Thymus (tissue), 11 donors: ENCODE results near the gene BUD31. TPM values are rescaled to one million over a fixed set of nuclear protein-coding genes. Genes with fewer than 3 reads are reported as not detected.

Source experiments
- DNase-seq, 9 donors: peaks; one replicate each; pipeline ENCODE4 v3.0.0-alpha.2; 2013; ENCODE audit warnings: low spot score in 9 of 9, low read depth in 6 of 9, missing footprints in 1 of 9
- H3K27ac ChIP-seq, 2 donors: one replicate each; pipeline ENCODE4 v1.5.1; 2013; ENCODE audit warnings: control low read depth in 1 of 2, low read depth in 1 of 2, low read length in 1 of 2, mild to moderate bottlenecking in 1 of 2, moderate library complexity in 1 of 2
- H3K27me3 ChIP-seq, 2 donors: one replicate each; pipeline ENCODE4 v1.5.1; 2013; ENCODE audit warnings: low read length in 1 of 2; ENCODE audit not compliant: control insufficient read depth in 2 of 2, insufficient read depth in 1 of 2
- H3K36me3 ChIP-seq, 2 donors: one replicate each; pipeline ENCODE4 v1.5.1; 2013; ENCODE audit warnings: low read length in 1 of 2, mild to moderate bottlenecking in 1 of 2, moderate library complexity in 1 of 2; ENCODE audit not compliant: control insufficient read depth in 2 of 2, insufficient read depth in 2 of 2
- H3K4me1 ChIP-seq, 2 donors: one replicate each; pipeline ENCODE4 v1.5.1; 2013; ENCODE audit warnings: low read length in 2 of 2; ENCODE audit not compliant: control insufficient read depth in 2 of 2, insufficient read depth in 2 of 2
- H3K4me3 ChIP-seq, 2 donors: one replicate each; pipeline ENCODE4 v1.5.1; 2013; ENCODE audit warnings: low read length in 2 of 2, control low read depth in 1 of 2, mild to moderate bottlenecking in 1 of 2
- H3K9me3 ChIP-seq, 2 donors: one replicate each; pipeline ENCODE4 v1.5.1; 2013; ENCODE audit warnings: low read length in 1 of 2, mild to moderate bottlenecking in 1 of 2; ENCODE audit not compliant: control insufficient read depth in 2 of 2, insufficient read depth in 1 of 2
- WGBS: extraction: QIAGEN DNeasy Blood & Tissue Kit; methylation state at CpG from one replicate; pipeline ENCODE4 v1.1.7; 2013; 5-methylcytosine and 5-hydroxymethylcytosine counted together
- polyA plus RNA-seq: library from polyadenylated mRNA; stranded (reverse); fragments of 200-250 nt; gene quantifications from one replicate; pipeline ENCODE4 v1.2.3, GENCODE V29; 2013
- total RNA-seq: library from RNA; stranded (reverse); fragments of 120-200 nt; gene quantifications from one replicate; pipeline ENCODE4 v1.2.4, GENCODE V29; 2013
- donor health status: healthy.

Gene BUD31
- total and polyA plus RNA-seq, 2 donors: 102 to 123 TPM

- H3K4me3 ChIP-seq: no peak overlapping the region
- no peak overlapping the region for H3K27ac ChIP-seq
- DNase-seq: no peak
- H3K27me3 ChIP-seq: no peaks in the 10 kb centered on the region
- H3K4me1 ChIP-seq: no peaks in the 10 kb centered on the region
- WGBS: 98% methylated on average over 5 of the region's 5 CpGs
- H3K9me3 ChIP-seq: no peaks in the 10 kb centered on the region
- H3K36me3 ChIP-seq: peaks cover 73 to 78% of the 10 kb centered on the region in 2 donors
These were observed 40.6 kb downstream of the BUD31 start for GRCh38 chr7:99449326-99449725.

- Histone ChIP-seq H3K9me3 (no peaks in the 10 kb centered on the region), H3K4me1 (no peaks in the 10 kb centered on the region), H3K27ac (no peak overlapping the region), H3K4me3 (no peak overlapping the region), H3K36me3 (peaks cover 85 to 89% of the 10 kb centered on the region in 2 donors), H3K27me3 (no peaks in the 10 kb centered on the region)
- DNase-seq: no peak
- WGBS: 98% methylated on average over 8 of the region's 8 CpGs
These were observed 43.2 kb downstream of the BUD31 start for GRCh38 chr7:99451936-99452335.

GRCh38 chr7:99452541-99452940 lies 43.8 kb downstream of the BUD31 start:
- Histone ChIP-seq H3K4me1 (no peaks in the 10 kb centered on the region), H3K4me3 (no peak overlapping the region), H3K36me3 (peaks cover 91 to 93% of the 10 kb centered on the region in 2 donors), H3K27ac (no peak overlapping the region), H3K9me3 (no peaks in the 10 kb centered on the region), H3K27me3 (no peaks in the 10 kb centered on the region)
- DNase-seq: no peak
- WGBS: 98% methylated on average over 13 of the region's 13 CpGs

- Histone ChIP-seq H3K27me3 (no peaks in the 10 kb centered on the region), H3K36me3 (peaks cover 91 to 93% of the 10 kb centered on the region in 2 donors), H3K4me3 (no peak overlapping the region), H3K4me1 (no peaks in the 10 kb centered on the region), H3K27ac (no peak overlapping the region), H3K9me3 (no peaks in the 10 kb centered on the region)
- no peak for DNase-seq
- 97% methylated on average over 11 of the region's 11 CpGs for WGBS
These were observed 44.3 kb downstream of the BUD31 start for GRCh38 chr7:99453105-99453504.

- peaks cover 0 to 2% of the 10 kb centered on the region in 2 donors for H3K4me1 ChIP-seq
- 93% methylated on average over 9 of the region's 9 CpGs for WGBS
- peaks cover 91 to 92% of the 10 kb centered on the region in 2 donors for H3K36me3 ChIP-seq
- H3K9me3 ChIP-seq: no peaks in the 10 kb centered on the region
- no peaks in the 10 kb centered on the region for H3K27me3 ChIP-seq
- H3K4me3 ChIP-seq: no peak overlapping the region
- no peak overlapping the region for H3K27ac ChIP-seq
- no peak for DNase-seq
These were observed 47.1 kb downstream of the BUD31 start for GRCh38 chr7:99455874-99456273.

- Histone ChIP-seq H3K27ac (no peak overlapping the region), H3K36me3 (peaks cover 89% of the 10 kb centered on the region in 2 donors), H3K9me3 (no peaks in the 10 kb centered on the region), H3K4me1 (peaks cover 0 to 3% of the 10 kb centered on the region in 2 donors), H3K4me3 (no peak overlapping the region), H3K27me3 (no peaks in the 10 kb centered on the region)
- DNase-seq: no peak
- WGBS: 95% methylated on average over 13 of the region's 13 CpGs
These were observed 47.5 kb downstream of the BUD31 start for GRCh38 chr7:99456288-99456687.

- Histone ChIP-seq H3K9me3 (no peaks in the 10 kb centered on the region), H3K36me3 (peaks cover 81 to 83% of the 10 kb centered on the region in 2 donors), H3K4me3 (no peak overlapping the region), H3K27ac (no peak overlapping the region), H3K4me1 (peaks cover 0 to 3% of the 10 kb centered on the region in 2 donors), H3K27me3 (no peaks in the 10 kb centered on the region)
- no peak for DNase-seq
- 98% methylated on average over 6 of the region's 6 CpGs for WGBS
These were observed 48.4 kb downstream of the BUD31 start for GRCh38 chr7:99457050-99457649.

- Histone ChIP-seq H3K27me3 (no peaks in the 10 kb centered on the region), H3K36me3 (peaks cover 78% of the 10 kb centered on the region in 2 donors), H3K27ac (no peak overlapping the region), H3K9me3 (no peaks in the 10 kb centered on the region), H3K4me1 (peaks cover 0 to 3% of the 10 kb centered on the region in 2 donors), H3K4me3 (no peak overlapping the region)
- no peak for DNase-seq
- WGBS: 98% methylated on average over 26 of the region's 26 CpGs
These were observed 49.1 kb downstream of the BUD31 start for GRCh38 chr7:99457650-99458493.

- Histone ChIP-seq H3K27me3 (no peaks in the 10 kb centered on the region), H3K27ac (no peak overlapping the region), H3K9me3 (no peaks in the 10 kb centered on the region), H3K4me1 (peaks cover 0 to 3% of the 10 kb centered on the region in 2 donors), H3K4me3 (no peak overlapping the region), H3K36me3 (peaks cover 69 to 78% of the 10 kb centered on the region in 2 donors)
- DNase-seq: peak in 1 of 9 donors; percentile 28
- WGBS: 97% methylated on average over 8 of the region's 8 CpGs
These were observed 50.3 kb downstream of the BUD31 start for GRCh38 chr7:99459087-99459486.
